ENCODE results near the gene NEK6.

Gene NEK6

DNA sequence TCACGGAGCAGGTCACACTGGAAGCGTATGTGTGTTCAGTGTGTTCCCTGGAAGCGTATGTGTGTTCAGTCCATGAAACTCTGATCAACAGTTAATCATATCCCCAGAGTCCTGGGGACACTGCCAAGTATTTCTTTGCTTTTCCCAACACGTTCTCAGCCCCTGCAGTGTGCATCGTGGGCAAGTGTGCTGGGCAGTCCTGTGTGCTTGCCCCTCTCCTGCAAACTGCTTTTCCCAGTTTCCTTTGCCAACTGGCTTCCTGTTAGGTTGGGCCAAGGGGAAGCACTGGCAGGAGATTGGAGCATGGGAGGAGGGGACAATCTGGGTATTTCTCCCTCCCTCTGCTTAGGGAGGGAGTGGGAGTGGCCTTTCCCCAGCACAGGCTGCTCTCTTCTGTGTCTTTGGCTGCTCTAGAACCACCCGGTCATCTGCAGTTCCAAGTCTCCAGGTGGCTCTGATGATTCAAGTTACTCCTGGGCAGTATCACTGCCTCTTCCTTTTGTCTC is 36.8 kb upstream of the NEK6 start:
- Histone ChIP-seq H3K9me3 (ENCODE audit: control insufficient read depth, insufficient read depth, low read length) (no peaks in the 10 kb centered on the region), H3K4me3 (ENCODE audit: low read length) (no peak overlapping the region), H3K9me2 (replicated peaks; ENCODE audit: control insufficient read depth, low read length) (no peaks in the 10 kb centered on the region), H3K4me2 (ENCODE audit: low read length) (no peak overlapping the region), H3K27ac (ENCODE audit: low read depth, low read length) (no peak overlapping the region), H3K79me2 (ENCODE audit: control insufficient read depth, low read length) (no peaks in the 10 kb centered on the region), H3K27me3 (ENCODE audit: control insufficient read depth, low read length) (no peaks in the 10 kb centered on the region), H3K4me1 (ENCODE audit: control insufficient read depth, low read length) (peaks cover 48% of the 10 kb centered on the region), H4K20me1 (ENCODE audit: control insufficient read depth, insufficient read depth, low read depth, low read length) (no peaks in the 10 kb centered on the region), H3K36me3 (ENCODE audit: control insufficient read depth, low read length) (no peaks in the 10 kb centered on the region), H3F3A (ENCODE audit: control insufficient read depth, insufficient read depth) (peaks cover 25% of the 10 kb centered on the region)
- no peak for TF ChIP-seq EZH2phosphoT487 (IDR thresholded peaks at IDR 0.05; ENCODE audit: borderline replicate concordance, low read length)
- TF ChIP-seq, protein P1, sequence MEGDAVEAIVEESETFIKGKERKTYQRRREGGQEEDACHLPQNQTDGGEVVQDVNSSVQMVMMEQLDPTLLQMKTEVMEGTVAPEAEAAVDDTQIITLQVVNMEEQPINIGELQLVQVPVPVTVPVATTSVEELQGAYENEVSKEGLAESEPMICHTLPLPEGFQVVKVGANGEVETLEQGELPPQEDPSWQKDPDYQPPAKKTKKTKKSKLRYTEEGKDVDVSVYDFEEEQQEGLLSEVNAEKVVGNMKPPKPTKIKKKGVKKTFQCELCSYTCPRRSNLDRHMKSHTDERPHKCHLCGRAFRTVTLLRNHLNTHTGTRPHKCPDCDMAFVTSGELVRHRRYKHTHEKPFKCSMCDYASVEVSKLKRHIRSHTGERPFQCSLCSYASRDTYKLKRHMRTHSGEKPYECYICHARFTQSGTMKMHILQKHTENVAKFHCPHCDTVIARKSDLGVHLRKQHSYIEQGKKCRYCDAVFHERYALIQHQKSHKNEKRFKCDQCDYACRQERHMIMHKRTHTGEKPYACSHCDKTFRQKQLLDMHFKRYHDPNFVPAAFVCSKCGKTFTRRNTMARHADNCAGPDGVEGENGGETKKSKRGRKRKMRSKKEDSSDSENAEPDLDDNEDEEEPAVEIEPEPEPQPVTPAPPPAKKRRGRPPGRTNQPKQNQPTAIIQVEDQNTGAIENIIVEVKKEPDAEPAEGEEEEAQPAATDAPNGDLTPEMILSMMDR (IDR thresholded peaks at IDR 0.05; ENCODE audit: low read depth, low read length, poor library complexity, severe bottlenecking): no peak

DNA sequence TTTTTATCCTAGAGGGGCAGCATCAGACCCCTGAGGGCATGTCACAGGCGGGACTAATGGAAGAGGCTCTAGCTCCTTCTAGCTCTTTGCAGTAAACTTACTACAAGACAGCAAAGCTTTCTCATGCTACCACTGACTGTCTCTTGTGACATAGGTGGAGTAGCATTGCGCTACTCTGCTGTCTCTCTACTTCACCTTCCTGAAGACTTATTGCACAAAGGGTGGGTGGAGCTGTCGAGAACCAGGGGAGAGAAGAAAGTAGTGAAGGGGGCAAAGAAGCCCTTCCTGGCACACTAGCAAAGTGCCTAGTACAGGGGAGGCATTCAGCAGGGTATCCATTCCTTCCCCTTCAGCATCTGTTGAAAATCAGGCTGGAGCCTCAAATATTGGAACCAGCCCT is 36.1 kb upstream of the NEK6 start:
- no peak overlapping the region for H3K27ac ChIP-seq (ENCODE audit: low read depth, low read length)
- H3K79me2 ChIP-seq (ENCODE audit: control insufficient read depth, low read length): no peaks in the 10 kb centered on the region
- H3K4me1 ChIP-seq (ENCODE audit: control insufficient read depth, low read length): peaks cover 42% of the 10 kb centered on the region
- TF ChIP-seq EZH2phosphoT487 (IDR thresholded peaks at IDR 0.05; ENCODE audit: borderline replicate concordance, low read length): no peak
- TF ChIP-seq, protein P1 (IDR thresholded peaks at IDR 0.05; ENCODE audit: low read depth, low read length, poor library complexity, severe bottlenecking): no peak
- no peaks in the 10 kb centered on the region for H3K27me3 ChIP-seq (ENCODE audit: control insufficient read depth, low read length)
- no peaks in the 10 kb centered on the region for H3K36me3 ChIP-seq (ENCODE audit: control insufficient read depth, low read length)
- H3K9me2 ChIP-seq (replicated peaks; ENCODE audit: control insufficient read depth, low read length): no peaks in the 10 kb centered on the region
- H3K4me2 ChIP-seq (ENCODE audit: low read length): no peak overlapping the region
- H3F3A ChIP-seq (ENCODE audit: control insufficient read depth, insufficient read depth): peaks cover 21% of the 10 kb centered on the region
- no peak overlapping the region for H3K4me3 ChIP-seq (ENCODE audit: low read length)
- H3K9me3 ChIP-seq (ENCODE audit: control insufficient read depth, insufficient read depth, low read length): no peaks in the 10 kb centered on the region
- H4K20me1 ChIP-seq (ENCODE audit: control insufficient read depth, insufficient read depth, low read depth, low read length): no peaks in the 10 kb centered on the region

DNA sequence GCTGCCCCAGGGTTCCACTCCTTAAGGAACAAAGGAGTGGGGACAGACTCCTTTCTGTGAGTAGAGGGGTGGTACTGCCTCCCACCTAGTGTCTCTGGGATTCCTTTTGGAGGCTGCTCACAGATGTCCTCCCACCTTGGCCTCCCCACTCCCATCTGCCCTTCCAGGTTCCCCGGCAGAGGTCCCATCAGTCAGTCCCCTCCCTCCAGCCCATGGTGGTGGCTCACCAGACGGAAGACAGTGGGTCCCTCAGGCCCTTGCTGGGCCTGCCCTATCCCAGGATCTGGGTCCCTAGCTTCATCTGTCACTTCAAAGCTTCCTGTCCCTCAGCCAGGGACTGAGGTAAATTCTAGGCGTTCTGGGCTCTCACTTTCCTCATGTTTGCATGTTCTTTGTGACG is 35.6 kb upstream of the NEK6 start:
- H4K20me1 ChIP-seq (ENCODE audit: control insufficient read depth, insufficient read depth, low read depth, low read length): no peaks in the 10 kb centered on the region
- no peaks in the 10 kb centered on the region for H3K27me3 ChIP-seq (ENCODE audit: control insufficient read depth, low read length)
- no peaks in the 10 kb centered on the region for H3K9me3 ChIP-seq (ENCODE audit: control insufficient read depth, insufficient read depth, low read length)
- no peaks in the 10 kb centered on the region for H3K79me2 ChIP-seq (ENCODE audit: control insufficient read depth, low read length)
- peaks cover 21% of the 10 kb centered on the region for H3F3A ChIP-seq (ENCODE audit: control insufficient read depth, insufficient read depth)
- no peaks in the 10 kb centered on the region for H3K36me3 ChIP-seq (ENCODE audit: control insufficient read depth, low read length)
- H3K9me2 ChIP-seq (replicated peaks; ENCODE audit: control insufficient read depth, low read length): no peaks in the 10 kb centered on the region
- no peak overlapping the region for H3K4me3 ChIP-seq (ENCODE audit: low read length)
- H3K27ac ChIP-seq (ENCODE audit: low read depth, low read length): no peak overlapping the region
- TF ChIP-seq, protein P1 (IDR thresholded peaks at IDR 0.05; ENCODE audit: low read depth, low read length, poor library complexity, severe bottlenecking): no peak
- no peak for TF ChIP-seq EZH2phosphoT487 (IDR thresholded peaks at IDR 0.05; ENCODE audit: borderline replicate concordance, low read length)
- no peak overlapping the region for H3K4me2 ChIP-seq (ENCODE audit: low read length)
- H3K4me1 ChIP-seq (ENCODE audit: control insufficient read depth, low read length): peaks cover 37% of the 10 kb centered on the region
